Peyer's patch (tissue), 4 donors: ENCODE results near the gene TTC23. TPM values are rescaled to one million over a fixed set of nuclear protein-coding genes. Genes with fewer than 3 reads are reported as not detected.

Experiments used
- DNase-seq, 3 donors: peaks; one replicate each; pipeline ENCODE4 v3.0.0-alpha.2; 2017 to 2019
- H3K27ac ChIP-seq, 4 donors: fragments of 200-600 bp; sonication (generic); one replicate each; pipeline ENCODE4 v1.5.1; 2016 to 2019
- H3K27me3 ChIP-seq, 2 donors: fragments of 200-600 bp; sonication (generic); one replicate each; pipeline ENCODE4 v1.5.1; 2019
- H3K36me3 ChIP-seq, 3 donors: fragments of 200-600 bp; sonication (generic); one replicate each; pipeline ENCODE4 v1.5.1; 2016 to 2019
- H3K4me1 ChIP-seq, 4 donors: fragments of 200-600 bp; sonication (generic); one replicate each; pipeline ENCODE4 v1.5.1; 2016 to 2019
- H3K4me3 ChIP-seq, 4 donors: fragments of 200-600 bp; sonication (generic); 1 replicate in 3 of 4; 2 replicates in 1 of 4; pipeline ENCODE4 v1.5.1; 2016 to 2019; ENCODE audit warnings: mild to moderate bottlenecking in 1 of 4
- H3K9me3 ChIP-seq, 4 donors: fragments of 200-600 bp; sonication (generic); one replicate each; pipeline ENCODE4 v1.5.1; 2016 to 2019; ENCODE audit warnings: mild to moderate bottlenecking in 1 of 4
- CTCF ChIP-seq, 6 experiments: fragments of 450-650 bp in 4 of 6; fragments of 200-600 bp in 2 of 6; sonication (generic) in 1 of 6; IDR thresholded peaks; one replicate each; pipeline ENCODE4 v1.5.1; 2017 to 2019; ENCODE audit warnings: antibody characterized with exemption in 6 of 6, mild to moderate bottlenecking in 3 of 6, moderate library complexity in 1 of 6
- POLR2A ChIP-seq, 2 donors: fragments of 450-650 bp; IDR thresholded peaks; one replicate each; pipeline ENCODE4 v1.5.1; 2017; ENCODE audit warnings: antibody characterized with exemption in 2 of 2, mild to moderate bottlenecking in 2 of 2, moderate library complexity in 2 of 2
- total RNA-seq, 4 donors: library from RNA; depleted of rRNA; stranded (reverse); fragments of >200 nt; gene quantifications; one replicate each; pipeline ENCODE4 v1.1.0, GENCODE V29; 2016

Gene TTC23
- total RNA-seq, 4 donors from 2014 or later = 8.2 to 33.0 (median 22.9) TPM

- Histone ChIP-seq H3K36me3 (peaks cover 0 to 3% (median 0%) of the 10 kb centered on the region in 3 donors), H3K27ac (peak overlapping the region in 1 of 4 donors; percentile 29)
- DNase-seq = peak in 1 of 3 donors; percentile 38
Measured at GRCh38 chr15:99130314-99130713, 119.1 kb downstream of the TTC23 start.

GRCh38 chr15:99129644-99130043 is 119.7 kb downstream of the TTC23 start:
- no peak overlapping the region for H3K4me3 ChIP-seq
- TF ChIP-seq CTCF (IDR thresholded peaks at IDR 0.05) (no peak), POLR2A (IDR thresholded peaks at IDR 0.05) (no peak)
- H3K27me3 ChIP-seq = no peaks in the 10 kb centered on the region
- peak overlapping the region in 1 of 4 donors; percentile 29 for H3K27ac ChIP-seq
- H3K9me3 ChIP-seq = no peaks in the 10 kb centered on the region
- DNase-seq = peak in 1 of 3 donors; percentile 34
- peaks cover 0 to under 1% (median 0%) of the 10 kb centered on the region in 4 donors for H3K4me1 ChIP-seq
- peaks cover 0 to 3% (median 0%) of the 10 kb centered on the region in 3 donors for H3K36me3 ChIP-seq

More at GRCh38 chr15:99130314-99130713, 119.1 kb downstream of the TTC23 start:
- no peak for TF ChIP-seq POLR2A (IDR thresholded peaks at IDR 0.05)
- no peak for TF ChIP-seq CTCF (IDR thresholded peaks at IDR 0.05)
- Histone ChIP-seq H3K27me3 (no peaks in the 10 kb centered on the region), H3K4me1 (no peaks in the 10 kb centered on the region), H3K9me3 (no peaks in the 10 kb centered on the region), H3K4me3 (no peak overlapping the region)

GRCh38 chr15:99128411-99128810 is 121.0 kb downstream of the TTC23 start:
- peaks cover 0 to 13% (median 0%) of the 10 kb centered on the region in 4 donors for H3K4me1 ChIP-seq
- H3K36me3 ChIP-seq = peaks cover 0 to 3% (median 0%) of the 10 kb centered on the region in 3 donors
- no peak overlapping the region for H3K4me3 ChIP-seq
- no peaks in the 10 kb centered on the region for H3K9me3 ChIP-seq
- peak overlapping the region in 1 of 4 donors; percentile 22 for H3K27ac ChIP-seq
- DNase-seq = peak in 1 of 3 donors; percentile 18
- TF ChIP-seq POLR2A (IDR thresholded peaks at IDR 0.05) (no peak), CTCF (IDR thresholded peaks at IDR 0.05) (no peak)
- H3K27me3 ChIP-seq = no peaks in the 10 kb centered on the region

GRCh38 chr15:99127773-99128172 is 121.6 kb downstream of the TTC23 start:
- H3K27me3 ChIP-seq = no peaks in the 10 kb centered on the region
- TF ChIP-seq POLR2A (IDR thresholded peaks at IDR 0.05) = no peak
- no peak for TF ChIP-seq CTCF (IDR thresholded peaks at IDR 0.05)
- H3K4me1 ChIP-seq = peaks cover 0 to 20% (median 0%) of the 10 kb centered on the region in 4 donors
- H3K4me3 ChIP-seq = no peak overlapping the region
- peaks cover 0 to 3% (median 0%) of the 10 kb centered on the region in 3 donors for H3K36me3 ChIP-seq
- DNase-seq = no peak
- no peaks in the 10 kb centered on the region for H3K9me3 ChIP-seq
- H3K27ac ChIP-seq = peak overlapping the region in 1 of 4 donors; percentile 28

- DNase-seq = peak in 1 of 3 donors; percentile 17
- TF ChIP-seq CTCF (IDR thresholded peaks at IDR 0.05) (no peak), POLR2A (IDR thresholded peaks at IDR 0.05) (no peak)
- Histone ChIP-seq H3K9me3 (no peaks in the 10 kb centered on the region), H3K4me3 (no peak overlapping the region), H3K27ac (peak overlapping the region in 1 of 4 donors; percentile 28), H3K36me3 (peaks cover 0 to 3% (median 0%) of the 10 kb centered on the region in 3 donors), H3K4me1 (peaks cover 0 to 20% (median 0%) of the 10 kb centered on the region in 4 donors), H3K27me3 (no peaks in the 10 kb centered on the region)
Measured at GRCh38 chr15:99126930-99127329, 122.5 kb downstream of the TTC23 start.
